Thyroid gland (tissue), 4 donors: ENCODE measurements around the gene SNRPE.

Source experiments
- POLR2A ChIP-seq, 2 donors: fragments of 450-650 bp; IDR thresholded peaks; one replicate each; pipeline ENCODE4 v1.6.1; 2017; ENCODE audit warnings: antibody characterized with exemption in 2 of 2, mild to moderate bottlenecking in 2 of 2, moderate library complexity in 1 of 2
- TF ChIP-seq, protein P1 (sequence below), 6 experiments: fragments of 200-600 bp in 3 of 6; fragments of 450-650 bp in 3 of 6; sonication (generic) in 3 of 6; IDR thresholded peaks; one replicate each; pipeline ENCODE4 v1.5.1; 2016 to 2019; ENCODE audit warnings: antibody characterized with exemption in 6 of 6, mild to moderate bottlenecking in 2 of 6, inconsistent platforms in 1 of 6, moderate library complexity in 1 of 6

DNA sequence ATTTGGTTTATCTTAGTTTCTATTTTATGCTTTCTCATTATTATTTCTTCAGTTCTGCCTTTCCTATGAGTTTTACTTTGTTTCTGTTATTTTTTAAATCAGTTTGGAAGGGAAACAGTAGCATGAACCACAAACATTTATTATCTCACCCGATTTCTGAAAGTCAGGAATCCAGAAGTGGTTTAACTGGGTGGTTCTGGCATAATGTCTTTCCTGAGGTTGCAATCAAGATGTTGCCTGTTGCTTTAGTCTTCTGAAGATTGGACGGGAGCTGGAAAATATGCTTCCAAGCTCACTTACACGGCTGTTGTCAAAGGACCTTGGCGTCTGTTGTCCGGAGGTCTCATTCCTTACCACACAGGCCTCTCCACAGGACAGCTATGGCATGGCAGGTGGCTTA, 50.4 kb downstream of the SNRPE start:
- TF ChIP-seq POLR2A (IDR thresholded peaks at IDR 0.05) = no peak
- TF ChIP-seq, protein P1, sequence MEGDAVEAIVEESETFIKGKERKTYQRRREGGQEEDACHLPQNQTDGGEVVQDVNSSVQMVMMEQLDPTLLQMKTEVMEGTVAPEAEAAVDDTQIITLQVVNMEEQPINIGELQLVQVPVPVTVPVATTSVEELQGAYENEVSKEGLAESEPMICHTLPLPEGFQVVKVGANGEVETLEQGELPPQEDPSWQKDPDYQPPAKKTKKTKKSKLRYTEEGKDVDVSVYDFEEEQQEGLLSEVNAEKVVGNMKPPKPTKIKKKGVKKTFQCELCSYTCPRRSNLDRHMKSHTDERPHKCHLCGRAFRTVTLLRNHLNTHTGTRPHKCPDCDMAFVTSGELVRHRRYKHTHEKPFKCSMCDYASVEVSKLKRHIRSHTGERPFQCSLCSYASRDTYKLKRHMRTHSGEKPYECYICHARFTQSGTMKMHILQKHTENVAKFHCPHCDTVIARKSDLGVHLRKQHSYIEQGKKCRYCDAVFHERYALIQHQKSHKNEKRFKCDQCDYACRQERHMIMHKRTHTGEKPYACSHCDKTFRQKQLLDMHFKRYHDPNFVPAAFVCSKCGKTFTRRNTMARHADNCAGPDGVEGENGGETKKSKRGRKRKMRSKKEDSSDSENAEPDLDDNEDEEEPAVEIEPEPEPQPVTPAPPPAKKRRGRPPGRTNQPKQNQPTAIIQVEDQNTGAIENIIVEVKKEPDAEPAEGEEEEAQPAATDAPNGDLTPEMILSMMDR (IDR thresholded peaks at IDR 0.05) = no peak
